Adrenal gland (tissue), 5 donors: ENCODE results near the gene SACM1L.

Source experiments
- POLR2A ChIP-seq, 2 donors: fragments of 450-650 bp; IDR thresholded peaks; one replicate each; pipeline ENCODE4 v1.6.1; 2017; ENCODE audit warnings: antibody characterized with exemption in 2 of 2, mild to moderate bottlenecking in 2 of 2, moderate library complexity in 1 of 2
- TF ChIP-seq, protein P1 (sequence below), 6 experiments: fragments of 450-650 bp in 4 of 6; fragments of 200-600 bp in 2 of 6; sonication (generic) in 1 of 6; IDR thresholded peaks; 1 replicate in 5 of 6; 2 replicates in 1 of 6; pipeline versions ENCODE4 v1.5.1 to v1.8.0; 2016 to 2021; ENCODE audit warnings: antibody characterized with exemption in 6 of 6, mild to moderate bottlenecking in 2 of 6, moderate library complexity in 1 of 6
- donor health status: DM: no; HTN: no; CAD: no.

DNA sequence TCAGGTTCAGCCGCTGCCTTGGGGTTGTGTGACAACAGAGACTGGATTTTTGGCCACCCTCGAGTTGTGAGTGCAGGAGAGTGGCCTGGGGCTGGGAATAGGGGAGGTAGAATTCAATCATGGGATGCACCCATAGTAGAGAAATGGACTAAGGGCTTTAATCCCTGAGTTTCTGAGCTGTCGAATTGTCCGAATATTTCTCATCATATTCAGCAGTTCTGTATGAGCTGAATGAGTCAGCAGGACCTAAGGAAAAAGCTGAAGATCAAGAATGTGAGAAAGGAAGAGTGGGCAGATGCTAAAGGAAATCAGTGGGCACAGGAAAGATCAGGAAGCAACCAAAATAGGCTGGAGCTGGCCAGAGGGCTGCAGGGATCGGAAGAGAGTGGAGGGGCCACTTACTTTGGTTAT lies 44.4 kb upstream of the SACM1L start:
- TF ChIP-seq, protein P1, sequence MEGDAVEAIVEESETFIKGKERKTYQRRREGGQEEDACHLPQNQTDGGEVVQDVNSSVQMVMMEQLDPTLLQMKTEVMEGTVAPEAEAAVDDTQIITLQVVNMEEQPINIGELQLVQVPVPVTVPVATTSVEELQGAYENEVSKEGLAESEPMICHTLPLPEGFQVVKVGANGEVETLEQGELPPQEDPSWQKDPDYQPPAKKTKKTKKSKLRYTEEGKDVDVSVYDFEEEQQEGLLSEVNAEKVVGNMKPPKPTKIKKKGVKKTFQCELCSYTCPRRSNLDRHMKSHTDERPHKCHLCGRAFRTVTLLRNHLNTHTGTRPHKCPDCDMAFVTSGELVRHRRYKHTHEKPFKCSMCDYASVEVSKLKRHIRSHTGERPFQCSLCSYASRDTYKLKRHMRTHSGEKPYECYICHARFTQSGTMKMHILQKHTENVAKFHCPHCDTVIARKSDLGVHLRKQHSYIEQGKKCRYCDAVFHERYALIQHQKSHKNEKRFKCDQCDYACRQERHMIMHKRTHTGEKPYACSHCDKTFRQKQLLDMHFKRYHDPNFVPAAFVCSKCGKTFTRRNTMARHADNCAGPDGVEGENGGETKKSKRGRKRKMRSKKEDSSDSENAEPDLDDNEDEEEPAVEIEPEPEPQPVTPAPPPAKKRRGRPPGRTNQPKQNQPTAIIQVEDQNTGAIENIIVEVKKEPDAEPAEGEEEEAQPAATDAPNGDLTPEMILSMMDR (IDR thresholded peaks at IDR 0.05) = no peak
- no peak for TF ChIP-seq POLR2A (IDR thresholded peaks at IDR 0.05)
